ENCODE measurements around the gene CCDC86.

DNA sequence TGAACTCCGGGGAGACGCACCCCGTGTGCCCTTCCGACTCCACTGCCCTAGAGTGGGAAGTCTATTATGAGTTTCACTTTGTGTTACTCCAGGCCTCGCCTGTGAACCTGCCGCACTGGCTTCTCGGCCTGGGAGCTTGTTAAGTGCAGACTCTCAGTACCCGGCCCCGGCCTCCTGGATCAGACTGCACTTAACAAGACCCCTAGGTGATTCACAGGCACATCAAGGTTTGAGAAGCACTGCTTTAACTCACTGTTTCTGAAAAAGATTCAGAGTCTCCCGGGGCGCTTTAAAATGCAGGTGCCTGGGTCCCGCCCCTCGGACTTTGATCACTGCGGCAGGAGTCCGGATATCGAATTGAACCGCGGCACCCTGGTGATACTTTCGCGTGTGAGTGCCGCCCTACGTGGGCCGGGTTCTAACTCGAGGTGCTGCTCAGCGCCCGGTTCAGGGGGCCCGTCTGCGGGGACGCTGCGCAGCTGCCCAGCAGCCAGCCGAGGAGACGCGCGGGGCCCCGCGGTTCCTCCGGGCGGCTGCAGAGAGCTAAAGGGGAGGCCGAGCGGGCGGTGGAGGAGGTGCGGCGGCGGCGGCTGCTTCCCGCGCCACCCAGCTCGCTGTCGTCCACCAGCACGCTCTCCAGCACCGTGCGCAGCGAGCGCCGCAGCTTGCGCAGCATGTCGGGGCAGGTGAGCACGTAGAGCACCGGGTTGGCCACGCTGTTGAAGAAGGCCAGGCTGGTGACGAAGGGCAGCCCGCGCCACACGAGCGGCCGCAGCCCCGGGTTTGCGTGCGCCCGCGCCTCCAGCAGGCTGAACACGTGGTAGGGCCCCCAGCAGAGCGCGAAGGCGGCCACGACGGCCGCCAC is 10.4 kb downstream of the CCDC86 start:
- TF ChIP-seq, protein P1, sequence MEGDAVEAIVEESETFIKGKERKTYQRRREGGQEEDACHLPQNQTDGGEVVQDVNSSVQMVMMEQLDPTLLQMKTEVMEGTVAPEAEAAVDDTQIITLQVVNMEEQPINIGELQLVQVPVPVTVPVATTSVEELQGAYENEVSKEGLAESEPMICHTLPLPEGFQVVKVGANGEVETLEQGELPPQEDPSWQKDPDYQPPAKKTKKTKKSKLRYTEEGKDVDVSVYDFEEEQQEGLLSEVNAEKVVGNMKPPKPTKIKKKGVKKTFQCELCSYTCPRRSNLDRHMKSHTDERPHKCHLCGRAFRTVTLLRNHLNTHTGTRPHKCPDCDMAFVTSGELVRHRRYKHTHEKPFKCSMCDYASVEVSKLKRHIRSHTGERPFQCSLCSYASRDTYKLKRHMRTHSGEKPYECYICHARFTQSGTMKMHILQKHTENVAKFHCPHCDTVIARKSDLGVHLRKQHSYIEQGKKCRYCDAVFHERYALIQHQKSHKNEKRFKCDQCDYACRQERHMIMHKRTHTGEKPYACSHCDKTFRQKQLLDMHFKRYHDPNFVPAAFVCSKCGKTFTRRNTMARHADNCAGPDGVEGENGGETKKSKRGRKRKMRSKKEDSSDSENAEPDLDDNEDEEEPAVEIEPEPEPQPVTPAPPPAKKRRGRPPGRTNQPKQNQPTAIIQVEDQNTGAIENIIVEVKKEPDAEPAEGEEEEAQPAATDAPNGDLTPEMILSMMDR (IDR thresholded peaks at IDR 0.05), result no peak
- no peak for TF ChIP-seq POLR2A (IDR thresholded peaks at IDR 0.05)
